Panc1 (cell line): Measurements from ENCODE around the gene TMEM150A. TPM values are rescaled to one million over a fixed set of nuclear protein-coding genes. Genes with fewer than 3 reads are reported as not detected.

Source experiments
- ATAC-seq: fragments of 200-7000 bp; cut with Tn5 transposase; 2 replicates; pipeline ENCODE4 v1.9.1; 2020; ENCODE audit warnings: mild to moderate bottlenecking, moderate library complexity
- BruUV-seq: library from RNA; stranded (reverse); fragments of 400-500 nt; replicated peaks from 2 replicates; lab custom pipeline; 2021; lab: Mats Ljungman, UMichigan
- CTCF ChIA-PET: fragments of 300-600 bp; sonication (Branson Sonifier 250); formaldehyde crosslinking; loops from one replicate; lab custom pipeline; 2022; ENCODE audit warnings: antibody characterized with exemption; lab: Charles Lee
- POLR2A ChIA-PET: fragments of 300-600 bp; sonication (Branson Sonifier 250); formaldehyde crosslinking; loops from one replicate; lab custom pipeline; 2022; ENCODE audit warnings: antibody characterized with exemption; lab: Charles Lee
- DNase-seq: peaks from one replicate; pipeline ENCODE4 v3.0.0-alpha.2; 2010; ENCODE audit warnings: low read depth, low spot score
- H3K27ac ChIP-seq: 2 replicates; pipeline ENCODE4 v1.5.1; 2011; ENCODE audit warnings: mild to moderate bottlenecking, low read length, inconsistent platforms
- H3K27me3 ChIP-seq: fragments of 200-500 bp; sonication (Bioruptor generic); 2 replicates; pipeline ENCODE4 v1.6.0; 2014; ENCODE audit warnings: low read length, inconsistent platforms; ENCODE audit not compliant: control insufficient read depth, insufficient read depth
- H3K36me3 ChIP-seq: fragments of 200-500 bp; sonication (Bioruptor generic); 2 replicates; pipeline ENCODE4 v1.5.1; 2014; ENCODE audit warnings: inconsistent platforms, mild to moderate bottlenecking, low read length, moderate library complexity; ENCODE audit not compliant: control insufficient read depth, insufficient read depth
- H3K4me1 ChIP-seq: 2 replicates; pipeline ENCODE4 v1.5.1; 2011; ENCODE audit warnings: inconsistent platforms, mild to moderate bottlenecking, low read length, moderate library complexity; ENCODE audit not compliant: control insufficient read depth, insufficient read depth
- H3K4me3 ChIP-seq, 2 experiments: 2 replicates each; pipeline ENCODE4 v1.5.1; 2011 to 2012; ENCODE audit warnings: low read depth in 2 of 2, low read length in 2 of 2, mild to moderate bottlenecking in 2 of 2, inconsistent platforms in 1 of 2, moderate library complexity in 1 of 2
- H3K9me3 ChIP-seq: fragments of 200-500 bp; sonication (Bioruptor generic); 2 replicates; pipeline ENCODE4 v1.5.1; 2014; ENCODE audit warnings: low read depth, mild to moderate bottlenecking, inconsistent platforms, low read length, moderate library complexity; ENCODE audit not compliant: control insufficient read depth, insufficient read depth
- CTCF ChIP-seq: fragments of 450-650 bp; IDR thresholded peaks from 2 replicates; pipeline ENCODE4 v1.5.1; 2017; ENCODE audit warnings: mild to moderate bottlenecking
- POLR2AphosphoS5 ChIP-seq: IDR thresholded peaks from 2 replicates; pipeline ENCODE4 v1.6.1; 2012; ENCODE audit warnings: mild to moderate bottlenecking, low read depth, low read length, moderate library complexity
- REST ChIP-seq, 2 experiments: IDR thresholded peaks; 2 replicates each; pipeline ENCODE4 v1.6.1; 2011 to 2012; ENCODE audit warnings: low read depth in 2 of 2, control low read depth in 1 of 2, low read length in 1 of 2, mild to moderate bottlenecking in 1 of 2, moderate library complexity in 1 of 2; ENCODE audit not compliant: insufficient read depth in 1 of 2
- SIN3A ChIP-seq: IDR thresholded peaks from 2 replicates; pipeline ENCODE4 v1.6.1; 2012; ENCODE audit warnings: low read depth, mild to moderate bottlenecking, low read length, moderate library complexity, borderline replicate concordance; ENCODE audit not compliant: insufficient read depth
- TCF7L2 ChIP-seq: IDR thresholded peaks from 2 replicates; pipeline ENCODE4 v1.6.1; 2011; ENCODE audit warnings: mild to moderate bottlenecking, low read depth, low read length, inconsistent platforms
- in situ Hi-C: cut with HindIII; loops from 2 replicates; pipeline ENCODE4 v1.10.0; 2016; ENCODE audit warnings: low sequenced_read_pairs, low pct_unique_long_range_greater_than_20kb
- intact Hi-C: fragments of 100-400 bp; cut with micrococcal nuclease; formaldehyde crosslinking; loops from one replicate; pipeline ENCODE4 v1.10.0; 2022; ENCODE audit not compliant: unreplicated experiment
- total RNA-seq: library from RNA; stranded (reverse); gene quantifications from one replicate; pipeline ENCODE4 v1.2.1, GENCODE V29; 2021; ENCODE audit not compliant: unreplicated experiment

The TMEM150A gene
- total RNA-seq, 1 experiment from 2014 or later: 30.4 TPM

- H3K27me3 ChIP-seq: no peaks in the 10 kb centered on the region
- H3K4me3 ChIP-seq: peak overlapping the region in 1 of 2 experiments; percentile 10; a peak in 1 of 4 replicates
- H3K27ac ChIP-seq: peak overlapping the region; percentile 87
- no peak for TF ChIP-seq POLR2AphosphoS5
- TF ChIP-seq CTCF: no peak
- BruUV-seq: no TSS peak
- H3K36me3 ChIP-seq: no peaks in the 10 kb centered on the region
- POLR2A ChIA-PET: no interaction called here
- CTCF ChIA-PET: no interaction called here
- intact Hi-C loops: no loop called here
- in situ Hi-C loops: no loop called here
- DNase-seq (no peak), ATAC-seq (peak; percentile 18; the same call in 1 of the 2 replicates)
- H3K9me3 ChIP-seq: no peaks in the 10 kb centered on the region
- H3K4me1 ChIP-seq: peaks cover 22% of the 10 kb centered on the region
Measured at GRCh38 chr2:85585781-85586105, 16.8 kb downstream of the TMEM150A start.

- in situ Hi-C loops: no loop called here
- Histone ChIP-seq H3K4me1 (peaks cover 22% of the 10 kb centered on the region), H3K27me3 (no peaks in the 10 kb centered on the region), H3K27ac (peak overlapping the region; percentile 87), H3K9me3 (no peaks in the 10 kb centered on the region), H3K36me3 (no peaks in the 10 kb centered on the region), H3K4me3 (peak overlapping the region; percentile 27 to 53)
- ATAC-seq: peak; percentile 85
- ChIA-PET CTCF (no interaction called here), POLR2A (interaction anchor here (0.5 kb wide), 1 partner anchor 418 kb away, joined by 3 read pairs; no protein-coding TSS in a partner anchor)
- intact Hi-C loops: no loop called here
- BruUV-seq: no TSS peak
- DNase-seq: peak; percentile 63
- TF ChIP-seq CTCF (no peak), TCF7L2 (no peak), POLR2AphosphoS5 (no peak), SIN3A (no peak), REST (IDR thresholded peaks at IDR 0.05; ENCODE audit: insufficient read depth in 1 of 2, low read depth in 2 of 2, low read length in 1 of 2) (no peak)
Measured at GRCh38 chr2:85584857-85585780, 17.4 kb downstream of the TMEM150A start.
